ENCODE measurements around the gene SPPL3. TPM values are rescaled to one million over a fixed set of nuclear protein-coding genes. Genes with fewer than 3 reads are reported as not detected.

Gene SPPL3
- total RNA-seq, 8 experiments from 2014 or later = 8.3 to 28.7 (median 22.7) TPM

- Histone ChIP-seq H3K27ac (no peak overlapping the region), H3K4me1 (replicated peaks in 1 of 2) (no peaks in the 10 kb centered on the region), H3K4me3 (no peak overlapping the region)
- no peak for ATAC-seq (replicated peaks in 6 of 8)
- in situ Hi-C loops (cut with MboI; ENCODE audit: low pct_unique_long_range_greater_than_20kb in 2 of 9, low sequenced_read_pairs in 9 of 9, unreplicated experiment in 9 of 9) = no loop called here
- 88 to 100% (median 100%) methylated on average over 1 of the region's 1 CpG; no CpG with 5 or more reads in 1 of the 10 experiments for WGBS, 10 experiments
Observed at GRCh38 chr12:120884644-120885043, 19.5 kb downstream of the SPPL3 start.

- WGBS, 10 experiments = 100% methylated on average over 1 of the region's 1 CpG; no CpG with 5 or more reads in 3 of the 10 experiments
- Histone ChIP-seq H3K27ac (no peak overlapping the region), H3K4me3 (no peak overlapping the region), H3K4me1 (replicated peaks in 1 of 2) (no peaks in the 10 kb centered on the region)
- in situ Hi-C loops (cut with MboI; ENCODE audit: low pct_unique_long_range_greater_than_20kb in 2 of 9, low sequenced_read_pairs in 9 of 9, unreplicated experiment in 9 of 9) = no loop called here
- no peak for ATAC-seq (replicated peaks in 6 of 8)
Observed at GRCh38 chr12:120882055-120882555, 22.1 kb downstream of the SPPL3 start.

GRCh38 chr12:120879718-120880300, 24.3 kb downstream of the SPPL3 start:
- no peak for ATAC-seq (replicated peaks in 6 of 8)
- H3K27ac ChIP-seq = no peak overlapping the region
- in situ Hi-C loops (cut with MboI; ENCODE audit: low pct_unique_long_range_greater_than_20kb in 2 of 9, low sequenced_read_pairs in 9 of 9, unreplicated experiment in 9 of 9) = no loop called here
- no peak overlapping the region for H3K4me3 ChIP-seq
- no peaks in the 10 kb centered on the region for H3K4me1 ChIP-seq (replicated peaks in 1 of 2)
- WGBS, 10 experiments = 53 to 100% (median 97%) methylated on average over 1 to 3 of the region's 3 CpGs; no CpG with 5 or more reads in 1 of the 10 experiments

- Histone ChIP-seq H3K27ac (no peak overlapping the region), H3K4me3 (no peak overlapping the region), H3K4me1 (replicated peaks in 1 of 2) (no peaks in the 10 kb centered on the region)
- WGBS, 10 experiments = 66 to 100% (median 90%) methylated on average over 1 to 3 of the region's 3 CpGs; no CpG with 5 or more reads in 2 of the 10 experiments
- no peak for ATAC-seq (replicated peaks in 6 of 8)
- in situ Hi-C loops (cut with MboI; ENCODE audit: low pct_unique_long_range_greater_than_20kb in 2 of 9, low sequenced_read_pairs in 9 of 9, unreplicated experiment in 9 of 9) = no loop called here
Observed at GRCh38 chr12:120879102-120879501, 25.1 kb downstream of the SPPL3 start.

- Histone ChIP-seq H3K27ac (no peak overlapping the region), H3K4me3 (no peak overlapping the region), H3K4me1 (replicated peaks in 1 of 2) (no peaks in the 10 kb centered on the region)
- ATAC-seq (replicated peaks in 6 of 8) = no peak
- WGBS, 10 experiments = 0 to 100% (median 84%) methylated on average over 1 to 4 of the region's 5 CpGs
- in situ Hi-C loops (cut with MboI; ENCODE audit: low pct_unique_long_range_greater_than_20kb in 2 of 9, low sequenced_read_pairs in 9 of 9, unreplicated experiment in 9 of 9) = no loop called here
Observed at GRCh38 chr12:120874547-120875245, 29.5 kb downstream of the SPPL3 start.

GRCh38 chr12:120873226-120873625, 30.9 kb downstream of the SPPL3 start:
- H3K4me3 ChIP-seq = no peak overlapping the region
- H3K4me1 ChIP-seq (replicated peaks in 1 of 2) = no peaks in the 10 kb centered on the region
- no peak overlapping the region for H3K27ac ChIP-seq
- ATAC-seq (replicated peaks in 6 of 8) = no peak
- in situ Hi-C loops (cut with MboI; ENCODE audit: low pct_unique_long_range_greater_than_20kb in 2 of 9, low sequenced_read_pairs in 9 of 9, unreplicated experiment in 9 of 9) = no loop called here
- WGBS, 10 experiments = 65 to 96% (median 91%) methylated on average over 1 to 4 of the region's 4 CpGs

GRCh38 chr12:120872487-120872886, 31.7 kb downstream of the SPPL3 start:
- Histone ChIP-seq H3K4me3 (no peak overlapping the region), H3K27ac (no peak overlapping the region), H3K4me1 (replicated peaks in 1 of 2) (no peaks in the 10 kb centered on the region)
- in situ Hi-C loops (cut with MboI; ENCODE audit: low pct_unique_long_range_greater_than_20kb in 2 of 9, low sequenced_read_pairs in 9 of 9, unreplicated experiment in 9 of 9) = no loop called here
- ATAC-seq (replicated peaks in 6 of 8) = no peak
- WGBS, 10 experiments = 57 to 90% (median 76%) methylated on average over 1 to 5 of the region's 5 CpGs; no CpG with 5 or more reads in 2 of the 10 experiments

GRCh38 chr12:120870415-120870814, 33.7 kb downstream of the SPPL3 start:
- ATAC-seq (replicated peaks in 6 of 8) = no peak
- in situ Hi-C loops (cut with MboI; ENCODE audit: low pct_unique_long_range_greater_than_20kb in 2 of 9, low sequenced_read_pairs in 9 of 9, unreplicated experiment in 9 of 9) = no loop called here
- no peak overlapping the region for H3K4me3 ChIP-seq
- no peak overlapping the region for H3K27ac ChIP-seq
- H3K4me1 ChIP-seq (replicated peaks in 1 of 2) = no peaks in the 10 kb centered on the region
- 82 to 100% (median 100%) methylated on average over 1 of the region's 1 CpG; no CpG with 5 or more reads in 4 of the 10 experiments for WGBS, 10 experiments

- H3K4me1 ChIP-seq (replicated peaks in 1 of 2) = no peaks in the 10 kb centered on the region
- in situ Hi-C loops (cut with MboI; ENCODE audit: low pct_unique_long_range_greater_than_20kb in 2 of 9, low sequenced_read_pairs in 9 of 9, unreplicated experiment in 9 of 9) = no loop called here
- ATAC-seq (replicated peaks in 6 of 8) = no peak
- 63 to 100% (median 83%) methylated on average over 1 to 4 of the region's 4 CpGs for WGBS, 10 experiments
- H3K27ac ChIP-seq = no peak overlapping the region
- no peak overlapping the region for H3K4me3 ChIP-seq
Observed at GRCh38 chr12:120869376-120869775, 34.8 kb downstream of the SPPL3 start.

- ATAC-seq (replicated peaks in 6 of 8) = no peak
- Histone ChIP-seq H3K4me1 (replicated peaks in 1 of 2) (no peaks in the 10 kb centered on the region), H3K27ac (no peak overlapping the region), H3K4me3 (no peak overlapping the region)
- 78 to 100% (median 93%) methylated on average over 1 to 4 of the region's 4 CpGs; no CpG with 5 or more reads in 1 of the 10 experiments for WGBS, 10 experiments
- in situ Hi-C loops (cut with MboI; ENCODE audit: low pct_unique_long_range_greater_than_20kb in 2 of 9, low sequenced_read_pairs in 9 of 9, unreplicated experiment in 9 of 9) = no loop called here
Observed at GRCh38 chr12:120866108-120866507, 38.0 kb downstream of the SPPL3 start.

- in situ Hi-C loops (cut with MboI; ENCODE audit: low pct_unique_long_range_greater_than_20kb in 2 of 9, low sequenced_read_pairs in 9 of 9, unreplicated experiment in 9 of 9) = no loop called here
- WGBS, 10 experiments = 80 to 100% (median 100%) methylated on average over 1 to 3 of the region's 3 CpGs; no CpG with 5 or more reads in 2 of the 10 experiments
- no peak overlapping the region for H3K27ac ChIP-seq
- no peak overlapping the region for H3K4me3 ChIP-seq
- H3K4me1 ChIP-seq (replicated peaks in 1 of 2) = no peaks in the 10 kb centered on the region
- no peak for ATAC-seq (replicated peaks in 6 of 8)
Observed at GRCh38 chr12:120865098-120865497, 39.1 kb downstream of the SPPL3 start.

- ATAC-seq (replicated peaks in 6 of 8) = no peak
- WGBS, 10 experiments = 40 to 100% (median 100%) methylated on average over 1 of the region's 1 CpG; no CpG with 5 or more reads in 5 of the 10 experiments
- in situ Hi-C loops (cut with MboI; ENCODE audit: low pct_unique_long_range_greater_than_20kb in 2 of 9, low sequenced_read_pairs in 9 of 9, unreplicated experiment in 9 of 9) = no loop called here
- Histone ChIP-seq H3K4me1 (replicated peaks in 1 of 2) (no peaks in the 10 kb centered on the region), H3K4me3 (no peak overlapping the region), H3K27ac (no peak overlapping the region)
Observed at GRCh38 chr12:120862664-120863063, 41.5 kb downstream of the SPPL3 start.

- no peak for ATAC-seq (replicated peaks in 6 of 8)
- WGBS, 10 experiments = 67 to 100% (median 88%) methylated on average over 1 to 3 of the region's 3 CpGs; no CpG with 5 or more reads in 3 of the 10 experiments
Observed at GRCh38 chr12:120861074-120861795, 42.9 kb downstream of the SPPL3 start.

More at GRCh38 chr12:120861074-120861795, 42.9 kb downstream of the SPPL3 start:
- H3K4me1 ChIP-seq (replicated peaks in 1 of 2) = no peaks in the 10 kb centered on the region
- no peak overlapping the region for H3K4me3 ChIP-seq
- in situ Hi-C loops (cut with MboI; ENCODE audit: low pct_unique_long_range_greater_than_20kb in 2 of 9, low sequenced_read_pairs in 9 of 9, unreplicated experiment in 9 of 9) = no loop called here
- H3K27ac ChIP-seq = no peak overlapping the region
